Measurements from ENCODE around the gene MTUS2.

- TF ChIP-seq, protein P1, sequence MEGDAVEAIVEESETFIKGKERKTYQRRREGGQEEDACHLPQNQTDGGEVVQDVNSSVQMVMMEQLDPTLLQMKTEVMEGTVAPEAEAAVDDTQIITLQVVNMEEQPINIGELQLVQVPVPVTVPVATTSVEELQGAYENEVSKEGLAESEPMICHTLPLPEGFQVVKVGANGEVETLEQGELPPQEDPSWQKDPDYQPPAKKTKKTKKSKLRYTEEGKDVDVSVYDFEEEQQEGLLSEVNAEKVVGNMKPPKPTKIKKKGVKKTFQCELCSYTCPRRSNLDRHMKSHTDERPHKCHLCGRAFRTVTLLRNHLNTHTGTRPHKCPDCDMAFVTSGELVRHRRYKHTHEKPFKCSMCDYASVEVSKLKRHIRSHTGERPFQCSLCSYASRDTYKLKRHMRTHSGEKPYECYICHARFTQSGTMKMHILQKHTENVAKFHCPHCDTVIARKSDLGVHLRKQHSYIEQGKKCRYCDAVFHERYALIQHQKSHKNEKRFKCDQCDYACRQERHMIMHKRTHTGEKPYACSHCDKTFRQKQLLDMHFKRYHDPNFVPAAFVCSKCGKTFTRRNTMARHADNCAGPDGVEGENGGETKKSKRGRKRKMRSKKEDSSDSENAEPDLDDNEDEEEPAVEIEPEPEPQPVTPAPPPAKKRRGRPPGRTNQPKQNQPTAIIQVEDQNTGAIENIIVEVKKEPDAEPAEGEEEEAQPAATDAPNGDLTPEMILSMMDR (IDR thresholded peaks at IDR 0.05; ENCODE audit: borderline replicate concordance, extremely low read depth, low read length, poor library complexity, severe bottlenecking), result no peak
- no peak for TF ChIP-seq EZH2 (IDR thresholded peaks at IDR 0.05; ENCODE audit: borderline replicate concordance, low read depth, low read length, severe bottlenecking)
Measured at GRCh38 chr13:29540799-29541198, 720.7 kb downstream of the MTUS2 start.

All from DND-41 (cell line).